ENCODE results near the gene PAK5.

PAK5 gene

DNA sequence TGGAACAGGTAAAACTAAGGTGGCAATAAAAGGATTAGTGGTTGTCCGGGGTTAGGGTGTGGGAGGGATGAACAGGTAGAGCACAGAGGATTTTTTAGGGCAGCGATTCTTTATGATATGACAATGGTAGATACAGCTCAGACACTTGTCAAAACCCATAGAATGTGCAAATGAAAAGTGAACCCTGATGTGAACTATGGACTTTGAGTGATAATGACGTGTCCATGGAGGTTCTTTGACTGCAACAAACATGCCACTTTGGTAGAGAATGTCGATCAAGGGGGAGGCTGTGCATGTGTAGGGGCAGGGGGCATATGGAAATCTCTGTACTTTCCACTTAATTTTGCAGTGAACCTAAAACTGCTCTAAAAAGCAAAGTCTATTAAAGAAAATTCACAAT is 223.8 kb downstream of the PAK5 start:
- no peak for DNase-seq

DNA sequence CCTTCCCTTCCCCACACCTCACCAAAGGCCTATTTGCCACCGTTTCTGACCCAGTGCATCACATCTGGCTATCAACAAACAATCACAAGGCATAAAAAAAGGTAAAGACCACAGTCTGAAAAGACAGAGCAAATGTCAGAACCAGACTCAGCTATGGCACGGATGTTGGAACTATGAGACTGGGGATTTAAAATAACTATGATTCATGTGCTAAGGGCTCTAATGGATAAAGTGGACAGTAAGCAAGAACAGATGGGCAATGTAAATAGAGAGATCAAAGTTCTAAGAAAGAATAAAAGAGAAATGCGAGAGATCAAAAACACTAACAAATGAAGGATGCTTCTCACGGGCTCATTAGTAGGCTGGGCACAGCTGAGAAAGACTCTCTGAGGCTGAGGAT is 225.0 kb downstream of the PAK5 start:
- DNase-seq: peak; percentile 20

DNA sequence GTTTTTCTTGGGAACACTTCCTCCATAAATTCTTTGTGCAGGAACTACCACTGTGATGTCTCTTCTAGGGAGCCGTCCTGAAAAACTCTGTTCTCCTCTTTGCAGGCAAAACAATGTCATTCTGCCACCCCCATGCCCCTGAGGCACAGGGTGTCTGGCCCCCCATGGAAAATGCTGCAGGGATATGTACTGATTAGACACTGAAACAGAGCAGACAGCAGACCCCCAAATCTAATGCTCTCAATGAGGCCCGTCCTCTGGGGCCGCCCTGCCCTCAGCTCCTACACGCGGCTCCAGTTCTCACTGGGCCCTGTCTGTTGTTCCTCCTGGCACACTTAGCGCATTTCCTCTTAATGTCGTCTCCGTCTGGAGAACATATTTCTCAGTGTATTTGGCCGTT is 227.0 kb downstream of the PAK5 start:
- DNase-seq: no peak

DNA sequence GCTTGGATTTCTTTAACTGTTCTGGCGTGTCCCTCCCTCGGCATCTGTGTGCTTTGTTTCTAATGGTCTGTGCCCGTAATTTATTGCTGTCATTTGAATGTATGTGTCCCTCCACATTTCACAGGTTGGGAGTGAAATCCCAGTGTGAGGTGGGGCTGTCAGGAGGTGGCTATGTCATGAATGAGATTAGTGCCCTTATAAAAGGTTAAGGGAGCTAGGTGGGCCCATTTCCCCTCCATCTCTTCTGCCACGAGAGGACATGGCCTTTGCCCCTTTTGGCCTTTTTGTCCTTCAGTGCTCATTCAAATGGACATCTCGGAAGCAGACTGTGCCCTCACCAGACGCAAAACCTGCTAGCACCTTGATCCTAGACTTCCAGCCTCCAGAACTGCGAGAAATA is 228.2 kb downstream of the PAK5 start:
- DNase-seq: no peak

DNA sequence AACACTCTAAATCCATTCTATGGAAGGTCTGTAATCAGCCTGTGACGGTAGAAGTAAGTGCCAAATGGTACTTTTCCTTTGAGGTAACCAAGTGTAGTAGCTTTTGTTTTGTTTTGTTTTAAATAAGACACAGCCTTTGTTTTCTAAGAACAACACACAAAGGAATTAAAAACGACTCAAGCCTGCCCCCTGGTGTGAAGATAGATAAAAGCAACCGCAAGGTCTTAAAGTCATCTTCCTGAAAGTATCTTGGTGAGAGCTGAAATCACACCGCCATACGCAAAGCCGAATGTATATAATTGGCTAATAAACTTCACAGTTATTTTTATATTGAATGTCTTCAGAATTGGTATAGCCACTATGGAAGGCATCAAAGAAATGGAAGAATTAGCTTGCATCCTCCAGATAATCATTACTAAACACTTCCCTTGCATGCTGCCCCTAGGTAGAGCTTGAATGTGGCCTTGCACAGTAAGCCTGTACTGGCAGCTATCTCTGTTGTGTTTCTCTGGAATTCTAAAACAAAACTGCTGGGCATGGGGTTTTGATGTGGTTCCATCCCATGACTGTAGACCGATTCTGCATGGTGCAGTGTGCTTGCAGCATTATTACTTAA is 228.9 kb downstream of the PAK5 start:
- peak; percentile 80 for DNase-seq

DNA sequence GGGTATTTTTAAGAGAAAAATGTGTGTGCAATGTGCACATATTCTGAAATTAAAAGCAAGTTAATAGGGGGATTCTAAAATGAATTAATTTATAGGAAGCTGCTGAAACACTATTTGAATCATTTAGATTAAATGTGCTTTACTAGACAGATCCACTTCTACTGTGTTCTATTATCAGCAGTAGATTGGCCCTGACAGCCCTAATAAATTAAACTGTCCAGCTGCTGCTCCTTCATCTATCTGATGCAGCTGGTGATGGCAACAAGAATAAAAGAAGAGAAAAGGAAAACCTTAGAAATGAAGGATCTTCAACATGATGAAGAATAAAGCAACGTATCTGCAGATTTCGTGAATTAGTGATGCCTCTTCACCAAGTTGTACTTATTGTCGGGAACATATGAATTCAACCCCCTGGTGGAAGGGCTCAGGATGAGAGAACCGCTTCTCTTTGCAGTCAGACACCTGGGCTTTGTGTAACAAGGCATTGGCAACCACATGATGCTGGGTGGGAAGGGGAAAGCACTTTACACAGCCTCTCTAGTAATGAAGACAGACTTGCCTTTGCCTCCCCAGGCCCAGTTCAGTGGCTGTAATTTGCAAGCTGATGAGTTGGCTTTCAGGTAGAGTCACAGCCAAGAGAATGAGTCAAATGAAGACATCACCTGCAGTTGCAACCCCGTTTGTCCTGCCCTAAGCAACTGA is 230.1 kb downstream of the PAK5 start:
- no peak for DNase-seq

DNA sequence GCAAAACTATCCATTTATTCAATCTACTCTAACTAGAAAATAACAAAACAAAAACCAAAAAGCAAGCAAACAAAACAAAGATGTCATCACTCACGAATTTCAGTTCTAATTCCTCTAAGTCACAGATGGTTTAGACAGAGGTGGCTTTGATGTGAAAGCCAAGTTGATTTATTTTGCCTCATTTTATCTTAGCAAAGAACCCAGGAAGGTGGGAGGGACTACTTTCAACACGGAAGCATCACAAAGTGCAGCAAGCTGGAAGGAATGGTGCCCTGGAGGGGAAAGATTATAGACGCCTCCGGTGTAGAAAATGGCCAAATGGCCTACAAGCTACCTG is 236.1 kb downstream of the PAK5 start:
- DNase-seq: no peak

DNA sequence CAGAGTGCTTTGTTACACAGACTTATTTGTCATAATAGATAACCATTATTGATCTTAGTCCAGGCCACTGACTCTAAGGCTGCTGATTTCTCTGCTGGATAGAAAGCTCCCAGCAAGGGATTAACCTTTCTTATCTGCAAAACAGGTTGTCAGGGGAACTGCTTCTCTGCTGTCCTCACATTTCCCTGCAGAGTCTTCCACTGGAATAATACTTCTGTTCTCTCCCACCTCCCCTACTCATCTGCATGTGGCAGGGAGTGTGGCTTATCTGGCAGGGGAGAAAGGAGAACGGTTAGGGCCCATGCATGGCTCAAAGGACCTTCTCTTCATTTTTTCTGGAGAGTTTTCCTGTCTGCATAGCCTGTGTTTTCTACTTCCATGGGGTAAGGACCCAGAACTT is 238.3 kb downstream of the PAK5 start:
- no peak for DNase-seq

DNA sequence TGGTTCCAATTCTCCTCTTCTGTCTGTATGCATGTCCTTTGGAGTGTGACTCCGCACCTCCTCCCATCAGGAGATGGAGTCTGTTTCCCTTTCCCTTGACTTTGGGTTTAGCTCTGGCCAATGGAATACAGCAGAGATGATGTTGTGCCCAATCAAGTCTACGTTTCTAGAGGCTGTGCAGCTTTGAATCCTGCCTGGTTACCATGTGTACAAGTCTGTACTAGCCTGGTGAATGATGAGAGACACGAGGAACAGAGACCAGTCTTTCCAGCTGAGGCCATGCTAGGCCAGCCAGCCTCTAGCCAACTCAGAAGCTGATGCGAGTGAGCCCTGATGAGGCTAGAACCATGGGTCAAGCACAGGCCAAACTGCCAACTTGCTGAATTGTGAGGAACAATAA is 241.3 kb downstream of the PAK5 start:
- DNase-seq: no peak

DNA sequence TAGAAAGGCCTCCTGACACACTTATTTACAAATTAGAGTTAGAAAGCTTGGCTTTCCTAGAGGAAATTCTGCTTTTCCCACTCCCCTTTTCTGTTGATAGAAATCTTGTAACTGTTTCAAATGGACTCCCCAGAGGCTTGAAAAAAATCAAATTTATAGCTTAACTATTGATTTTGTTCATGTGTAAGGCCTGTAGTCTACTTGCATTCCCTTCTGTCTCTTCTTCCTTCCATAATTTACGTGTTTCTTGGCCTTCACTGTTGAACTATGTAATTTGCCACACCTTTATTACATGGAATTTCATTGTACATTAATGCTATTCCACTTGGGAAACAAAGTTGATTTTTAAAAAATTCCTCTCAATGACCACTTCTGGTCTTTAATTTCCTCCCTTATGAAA is 243.1 kb downstream of the PAK5 start:
- no peak for DNase-seq

DNA sequence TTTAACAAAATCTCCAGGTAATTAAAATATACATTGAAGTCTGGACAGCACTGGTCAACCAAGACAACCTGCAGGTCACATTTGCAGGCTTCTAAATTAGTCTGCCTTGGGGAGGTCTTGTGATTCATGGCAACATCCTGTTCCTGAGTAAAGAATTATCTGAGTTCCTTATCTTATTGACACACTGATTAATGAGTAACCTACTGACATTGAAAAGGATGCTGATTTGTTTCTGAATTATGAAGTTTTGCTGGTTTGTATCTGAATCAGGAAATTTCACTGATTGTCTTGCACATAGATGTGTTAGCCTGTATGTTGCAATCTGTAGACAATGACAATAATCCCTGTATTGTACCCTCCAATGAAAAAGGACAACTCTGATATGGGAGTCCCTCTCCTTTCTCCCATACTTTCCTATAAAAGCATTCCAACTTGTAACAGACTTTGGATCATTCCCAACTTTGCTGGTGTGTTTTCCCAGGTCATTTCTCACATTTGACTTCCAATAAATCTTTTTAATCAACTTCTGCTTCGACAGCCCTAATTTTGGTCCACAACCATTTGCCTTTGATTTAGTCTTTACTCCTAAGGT is 244.5 kb downstream of the PAK5 start:
- DNase-seq: peak; percentile 50

DNA sequence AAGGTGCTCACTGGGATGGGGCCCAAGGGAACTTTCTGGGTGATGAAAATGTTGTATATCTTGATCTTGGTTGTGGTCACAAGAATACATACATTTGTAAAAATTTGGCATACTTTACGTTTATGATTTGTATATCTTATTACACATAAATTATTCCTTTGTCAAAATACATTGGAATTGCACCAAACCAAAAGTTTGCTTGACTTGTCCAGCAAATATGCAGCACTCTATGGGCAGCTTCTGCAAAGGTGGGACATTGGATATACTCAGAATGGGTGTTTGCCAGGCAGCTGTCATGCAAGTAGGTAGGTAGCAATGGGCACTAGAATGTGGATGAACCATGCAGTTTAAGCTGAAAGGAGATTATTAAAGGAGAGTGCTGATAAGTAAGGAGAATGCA is 246.5 kb downstream of the PAK5 start:
- DNase-seq: no peak

DNA sequence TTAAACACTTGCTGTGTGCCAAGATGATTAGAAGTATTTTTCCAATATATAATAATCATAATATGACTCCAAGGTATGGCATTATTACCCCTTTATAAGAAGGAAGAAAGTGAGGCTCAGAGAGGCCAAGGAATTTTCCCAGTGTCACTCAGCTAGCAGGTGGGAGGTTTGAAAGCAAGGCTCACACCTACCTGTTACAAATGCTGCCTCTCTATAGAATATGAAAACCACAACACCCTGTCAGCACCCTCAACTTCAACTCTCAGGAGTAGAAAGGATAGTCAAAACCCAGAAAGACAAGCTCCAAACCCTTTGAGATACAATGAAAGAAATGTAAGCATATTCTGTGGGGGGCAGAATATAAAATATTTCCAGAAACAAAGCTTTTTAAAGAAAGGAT is 247.8 kb downstream of the PAK5 start:
- DNase-seq: no peak

DNA sequence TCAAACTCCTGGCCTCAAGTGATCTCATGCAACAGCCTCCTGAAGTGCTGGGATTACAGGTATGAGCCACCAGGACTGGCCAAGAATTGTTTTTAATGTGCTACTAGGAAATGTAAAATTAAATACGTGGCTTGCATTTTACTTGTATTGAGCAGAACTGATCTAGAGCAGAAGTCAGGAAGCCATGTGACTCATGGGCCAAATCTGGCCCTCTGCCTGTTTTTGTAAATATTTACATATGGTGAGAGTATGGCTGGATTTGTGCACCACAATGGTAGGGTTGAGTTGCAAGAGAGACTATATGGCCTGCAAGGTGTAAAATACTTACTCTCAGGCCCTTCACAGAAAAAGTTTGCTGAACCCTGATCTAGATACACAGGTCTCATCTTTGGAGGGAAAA is 248.7 kb downstream of the PAK5 start:
- peak; percentile 82 for DNase-seq

DNA sequence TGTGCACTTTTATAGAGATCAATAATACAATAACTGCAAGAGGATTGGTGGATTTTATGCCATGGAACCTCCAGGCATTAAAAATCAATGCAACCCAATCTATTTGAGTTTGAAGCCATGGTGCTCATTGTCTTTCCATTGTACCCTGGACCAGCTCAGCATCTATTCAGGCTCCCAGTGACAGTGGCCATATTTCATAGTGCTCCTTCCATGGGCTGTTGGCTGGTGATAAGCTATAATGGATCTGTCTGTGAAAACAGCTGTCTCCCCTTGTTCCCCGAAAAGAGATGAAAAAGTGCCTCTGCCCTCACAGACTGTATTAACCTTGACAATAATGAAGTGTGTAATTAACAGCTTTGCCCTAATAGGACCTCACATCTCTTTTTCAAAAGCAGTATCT is 250.2 kb downstream of the PAK5 start:
- no peak for DNase-seq

DNA sequence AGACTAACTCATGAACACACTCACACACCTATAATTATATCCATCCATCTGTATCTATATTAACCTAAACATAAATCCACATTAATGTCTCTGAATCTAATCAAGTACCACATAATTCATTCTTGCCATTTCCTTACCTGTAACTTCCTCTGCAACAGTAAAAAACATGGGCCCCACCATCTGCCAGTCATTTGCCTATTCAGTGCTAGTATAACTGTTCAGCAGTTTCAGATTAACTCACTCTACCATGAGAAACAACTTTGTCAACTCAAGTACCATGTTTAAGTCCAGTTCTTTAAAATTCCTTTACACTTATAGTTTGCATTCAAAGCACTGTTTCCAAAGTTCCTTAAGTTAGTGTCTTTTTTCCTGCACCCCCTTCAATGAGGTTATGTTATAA is 255.7 kb downstream of the PAK5 start:
- no peak for DNase-seq

DNA sequence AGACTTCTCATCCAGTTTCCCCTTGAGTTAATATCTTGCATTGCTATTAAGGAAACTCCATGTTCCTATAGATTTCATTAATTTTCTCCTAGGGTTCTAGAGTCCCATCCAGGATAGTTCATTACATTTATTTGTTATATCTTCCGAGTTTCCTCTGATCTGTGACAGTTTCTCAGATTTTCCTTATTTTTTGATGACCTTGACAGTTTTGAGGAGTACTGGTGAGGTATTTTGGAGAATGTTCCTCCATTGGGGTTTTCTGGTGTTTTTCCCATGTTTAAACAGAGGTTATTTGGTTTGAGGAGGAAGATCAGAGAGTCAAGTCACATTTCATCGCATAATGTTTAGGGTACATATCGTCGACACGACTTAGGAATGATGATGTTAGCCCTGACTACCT is 256.7 kb downstream of the PAK5 start:
- no peak for DNase-seq

DNA sequence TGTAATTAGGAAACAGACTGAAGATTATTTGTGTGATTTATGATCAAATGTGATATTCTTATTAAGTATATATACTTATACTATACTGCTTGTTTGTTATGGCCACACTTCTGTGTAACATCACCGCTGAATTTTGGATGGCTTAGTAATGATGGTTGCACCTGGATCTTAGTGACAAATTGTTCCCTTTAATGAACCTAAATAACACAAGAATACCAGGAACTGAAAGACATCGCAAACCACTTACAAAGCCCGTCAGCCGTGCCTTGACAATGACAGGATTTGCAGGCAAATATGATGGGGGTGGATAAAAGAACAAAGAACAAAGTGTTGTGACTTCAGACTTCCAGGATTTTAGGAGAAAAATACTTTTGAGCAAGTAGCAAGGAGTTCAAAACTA is 257.4 kb downstream of the PAK5 start:
- DNase-seq: peak; percentile 26

DNA sequence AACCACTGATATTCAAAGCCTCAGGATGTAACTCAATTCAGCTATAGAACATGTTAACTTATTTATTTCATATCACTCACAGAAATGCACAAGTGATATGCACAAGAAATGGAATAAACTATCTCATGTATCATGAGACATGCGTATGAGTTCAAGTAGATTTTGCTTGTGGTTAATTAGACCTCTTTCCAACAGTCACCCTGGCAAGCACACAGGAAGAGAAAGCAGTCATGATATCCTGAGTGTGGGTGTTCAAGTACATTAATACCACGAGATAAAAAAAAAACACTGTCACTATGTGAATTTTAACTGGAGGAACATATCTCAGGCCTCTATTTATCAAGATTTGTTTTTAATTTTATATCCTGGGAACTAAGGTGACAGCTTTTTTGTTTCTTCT is 260.3 kb downstream of the PAK5 start:
- no peak for DNase-seq

DNA sequence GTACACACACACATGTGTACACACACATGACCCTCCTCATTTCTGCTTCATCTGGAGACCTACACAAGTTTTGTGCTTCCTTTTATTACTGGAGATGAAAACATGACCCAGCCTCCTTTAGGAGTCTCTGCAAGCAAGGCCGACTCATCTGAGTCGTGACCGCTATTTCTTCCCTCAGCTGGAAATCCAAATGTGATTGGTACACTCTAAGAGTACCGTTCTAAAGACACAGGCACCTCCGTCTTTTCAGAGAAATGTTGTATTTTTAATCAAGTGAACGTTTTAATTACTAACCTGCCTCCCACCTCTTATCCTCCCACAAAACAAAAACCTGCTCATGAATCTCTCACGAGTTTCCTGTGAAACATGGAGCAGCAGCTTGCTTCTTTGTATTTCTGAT is 261.5 kb downstream of the PAK5 start:
- no peak for DNase-seq

DNA sequence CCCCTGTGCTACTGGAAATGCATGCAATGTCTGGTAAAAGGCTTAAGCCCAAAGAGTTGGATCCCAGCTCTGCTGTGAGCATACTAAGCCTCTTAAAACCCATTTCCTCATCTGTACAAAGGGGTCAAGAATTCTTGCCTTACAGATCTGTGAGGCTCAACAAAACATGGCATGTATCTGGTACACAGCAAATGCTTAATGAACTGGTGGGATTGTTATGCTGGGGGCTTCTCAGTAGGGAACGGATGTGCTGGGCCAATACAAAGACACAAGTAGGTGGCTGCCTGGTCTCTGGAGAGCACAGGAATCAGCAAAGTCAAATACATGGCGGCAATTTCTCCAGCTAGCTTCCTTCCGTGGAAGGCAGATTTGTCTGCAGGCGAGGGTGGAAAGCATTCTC is 262.2 kb downstream of the PAK5 start:
- no peak for DNase-seq

DNA sequence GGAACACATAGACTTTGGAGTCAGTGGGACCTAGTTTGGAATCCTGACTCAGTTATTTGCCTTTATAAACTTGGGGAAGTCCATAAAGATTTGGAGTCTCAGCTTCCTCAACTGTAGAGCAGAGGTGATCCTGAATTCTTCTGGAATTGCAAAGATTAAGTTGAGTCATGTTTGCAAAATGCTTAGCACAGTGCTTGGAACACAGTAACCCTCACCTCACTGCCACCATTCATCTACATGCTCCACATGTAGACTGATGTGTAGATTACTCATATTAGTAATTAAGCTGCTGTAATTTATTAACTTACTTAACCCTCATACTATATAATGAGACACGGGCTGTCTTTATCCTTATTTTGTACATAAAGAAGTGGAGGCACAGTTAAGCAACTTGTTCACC is 263.0 kb downstream of the PAK5 start:
- no peak for DNase-seq

DNA sequence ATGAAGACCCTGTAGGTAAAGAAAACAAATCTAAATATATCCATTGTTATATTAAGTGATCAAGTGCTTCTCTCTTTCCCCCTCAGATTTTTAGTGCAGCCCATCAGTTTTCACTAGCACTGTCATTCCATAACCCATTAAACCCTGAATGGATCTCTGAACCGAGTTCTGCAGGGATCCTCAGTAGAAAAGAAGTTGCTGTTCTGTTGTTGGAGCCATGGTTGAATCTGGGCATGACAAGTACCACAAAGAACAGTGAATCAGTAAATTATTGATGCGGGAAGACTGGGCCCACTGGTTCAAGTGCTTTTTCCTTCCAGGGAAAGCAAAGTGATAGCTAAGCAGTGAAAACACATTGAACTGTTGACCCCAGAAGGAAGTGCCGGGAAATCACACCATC is 264.1 kb downstream of the PAK5 start:
- DNase-seq: no peak

DNA sequence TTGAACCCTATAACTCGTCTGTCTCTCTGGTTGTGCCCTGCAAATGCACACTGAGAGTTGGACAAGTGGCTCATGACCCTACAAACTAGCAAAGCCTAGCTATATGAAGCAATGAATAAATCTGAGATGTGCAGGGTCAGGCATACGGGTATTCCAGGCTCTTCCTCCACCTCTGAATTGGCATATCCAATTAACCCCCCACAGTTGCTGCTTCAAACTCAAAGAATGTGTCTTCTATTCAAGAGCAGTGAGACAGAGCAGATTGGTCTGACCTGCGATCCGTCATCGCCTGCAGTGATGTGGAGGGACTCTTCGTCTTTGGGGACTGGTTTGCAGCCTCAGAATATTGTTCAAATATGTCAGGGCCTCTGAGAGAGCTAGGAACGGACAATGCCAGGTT is 264.7 kb downstream of the PAK5 start:
- DNase-seq: no peak
